NCI-H226 (cell line): ENCODE results near the gene MAGI2.

ENCODE experiments used
- DNase-seq: peaks from one replicate; pipeline ENCODE4 v3.0.0-alpha.2; 2015

Gene MAGI2

GRCh38 chr7:78691584-78691983 is 761.9 kb downstream of the MAGI2 start:
- no peak for DNase-seq

- no peak for DNase-seq
Measured at GRCh38 chr7:78690174-78690573, 763.3 kb downstream of the MAGI2 start.

GRCh38 chr7:78688376-78688775 is 765.1 kb downstream of the MAGI2 start:
- no peak for DNase-seq

GRCh38 chr7:78686189-78686588 is 767.3 kb downstream of the MAGI2 start:
- no peak for DNase-seq

GRCh38 chr7:78684201-78684600 is 769.3 kb downstream of the MAGI2 start:
- no peak for DNase-seq

- no peak for DNase-seq
Measured at GRCh38 chr7:78683566-78683965, 769.9 kb downstream of the MAGI2 start.

- no peak for DNase-seq
Measured at GRCh38 chr7:78679112-78679876, 774.2 kb downstream of the MAGI2 start.

- no peak for DNase-seq
Measured at GRCh38 chr7:78677391-78677790, 776.1 kb downstream of the MAGI2 start.

- DNase-seq = peak; percentile 28
Measured at GRCh38 chr7:78675511-78675910, 778.0 kb downstream of the MAGI2 start.

GRCh38 chr7:78673272-78673671 is 780.2 kb downstream of the MAGI2 start:
- DNase-seq = no peak

GRCh38 chr7:78662939-78663338 is 790.5 kb downstream of the MAGI2 start:
- DNase-seq = no peak

GRCh38 chr7:78649976-78650375 is 803.5 kb downstream of the MAGI2 start:
- DNase-seq = no peak

- no peak for DNase-seq
Measured at GRCh38 chr7:78649236-78649635, 804.2 kb downstream of the MAGI2 start.

GRCh38 chr7:78642751-78643150 is 810.7 kb downstream of the MAGI2 start:
- no peak for DNase-seq

GRCh38 chr7:78638364-78638763 is 815.1 kb downstream of the MAGI2 start:
- DNase-seq = no peak

GRCh38 chr7:78636727-78637126 is 816.7 kb downstream of the MAGI2 start:
- no peak for DNase-seq

GRCh38 chr7:78635026-78635793 is 818.3 kb downstream of the MAGI2 start:
- no peak for DNase-seq

GRCh38 chr7:78634093-78634492 is 819.4 kb downstream of the MAGI2 start:
- no peak for DNase-seq

- no peak for DNase-seq
Measured at GRCh38 chr7:78620920-78621319, 832.5 kb downstream of the MAGI2 start.

- no peak for DNase-seq
Measured at GRCh38 chr7:78616539-78616938, 836.9 kb downstream of the MAGI2 start.

GRCh38 chr7:78609281-78609680 is 844.2 kb downstream of the MAGI2 start:
- no peak for DNase-seq

- DNase-seq = no peak
Measured at GRCh38 chr7:78607099-78607498, 846.4 kb downstream of the MAGI2 start.

- no peak for DNase-seq
Measured at GRCh38 chr7:78605119-78605518, 848.3 kb downstream of the MAGI2 start.

GRCh38 chr7:78601728-78602127 is 851.7 kb downstream of the MAGI2 start:
- DNase-seq = no peak
